NCI-H526 (cell line): ENCODE measurements around the gene APOLD1.
A peak's percentile ranks its signal among the peaks of the same experiment; 100 is the strongest.
"Not testable (repeated sequence)": the region's sequence is repeated elsewhere in the genome, so short reads cannot be mapped to it uniquely, and the experiment has no call there.

Source experiments
- DNase-seq, 2 experiments: peaks; one replicate each; lab custom pipeline; 2025; lab: John Stamatoyannopoulos, UW

Gene APOLD1

DNA sequence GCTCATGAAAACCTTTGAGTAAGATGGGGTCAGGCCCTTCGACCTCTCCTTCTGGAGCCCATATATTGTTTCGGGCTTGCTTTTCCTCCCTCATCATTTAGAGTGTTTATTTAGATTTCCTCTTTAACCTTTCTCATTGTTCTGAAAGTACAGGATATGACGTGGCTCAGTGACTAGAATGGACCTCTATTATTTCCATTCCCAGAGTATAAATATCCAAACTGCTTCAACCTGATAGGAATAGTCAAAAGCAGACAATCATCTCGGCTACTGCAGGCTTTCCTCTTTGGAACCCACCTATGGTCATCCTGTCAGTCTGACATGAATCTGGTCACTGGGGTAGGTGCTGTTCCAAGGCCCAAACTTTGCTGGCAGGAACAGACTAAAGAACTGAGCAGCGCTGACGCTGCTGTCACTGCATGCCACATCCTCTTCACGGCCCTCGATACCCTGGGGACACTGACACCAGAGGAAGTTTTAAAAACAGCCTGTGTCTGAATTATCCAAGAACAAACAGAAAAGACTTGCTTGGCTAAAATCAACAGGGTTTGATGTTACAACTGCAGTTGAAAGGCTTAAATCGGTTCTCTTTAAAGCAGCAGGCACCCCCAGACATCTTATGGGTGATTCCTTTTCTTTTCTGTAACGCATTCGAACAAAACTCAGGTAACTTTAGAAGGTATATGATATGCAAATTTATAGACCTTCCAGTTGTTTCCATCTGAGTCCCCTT is 22.7 kb downstream of the APOLD1 start:
- no peak for DNase-seq

DNA sequence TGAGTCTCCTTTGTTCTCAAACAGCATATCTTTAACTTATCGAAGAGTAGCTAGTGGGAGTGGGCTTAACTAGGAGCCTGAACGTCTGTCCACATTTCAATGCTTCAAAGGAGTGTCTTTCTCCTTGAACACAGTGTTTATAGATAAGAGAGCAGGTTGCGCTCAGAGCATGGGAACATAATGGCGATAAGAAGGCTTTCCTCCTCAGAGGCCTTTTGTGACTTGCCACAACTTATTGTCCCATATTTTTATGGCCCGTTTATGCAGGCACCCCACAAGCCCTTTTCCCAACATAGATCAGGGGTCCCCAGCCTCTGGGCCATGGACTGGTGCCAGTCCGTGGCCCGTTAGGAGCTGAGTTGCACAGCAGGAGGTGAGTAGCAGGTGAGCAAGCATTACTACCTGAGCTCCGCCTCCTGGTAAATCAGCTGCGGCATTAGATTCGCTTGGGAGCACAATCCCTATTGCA is 25.1 kb downstream of the APOLD1 start:
- DNase-seq = no peak

DNA sequence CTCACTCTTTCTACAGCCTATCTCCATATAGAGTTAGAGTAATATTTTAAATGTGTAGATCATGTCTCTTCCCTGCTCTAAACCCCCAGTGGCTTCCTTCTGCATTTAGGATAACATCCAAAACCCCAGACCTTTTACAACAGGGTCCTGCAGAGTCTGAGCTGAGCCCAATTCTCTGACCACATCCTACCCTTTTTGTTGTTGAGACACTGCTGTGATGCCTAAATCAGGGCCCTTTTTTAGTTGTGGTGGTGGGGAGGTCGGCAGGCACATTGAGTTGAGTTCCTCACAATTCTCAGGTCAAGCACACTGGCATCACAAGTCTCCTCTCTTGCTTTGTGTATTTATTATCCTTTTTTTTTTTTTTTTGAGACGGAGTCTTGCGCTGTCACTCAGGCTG is 25.9 kb downstream of the APOLD1 start:
- no peak for DNase-seq

DNA sequence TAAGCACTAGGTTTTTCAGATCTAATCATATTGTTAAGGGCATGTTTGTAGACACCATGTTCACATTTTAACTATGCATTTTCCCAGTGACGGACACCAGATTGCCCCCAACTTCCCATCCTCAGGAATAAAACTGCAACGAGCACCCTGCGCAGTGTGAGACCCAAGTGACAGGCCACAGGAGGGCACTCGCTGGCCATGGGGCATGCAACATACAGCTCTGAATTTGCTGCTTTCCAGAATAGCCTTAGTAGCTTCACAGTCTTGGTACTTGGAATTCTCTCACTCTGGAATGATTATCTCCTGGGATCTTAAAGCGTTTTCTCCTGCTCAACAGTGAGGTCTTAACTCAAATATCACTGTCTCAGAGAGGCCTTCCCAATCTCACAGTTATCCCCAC is 26.7 kb downstream of the APOLD1 start:
- no peak for DNase-seq

DNA sequence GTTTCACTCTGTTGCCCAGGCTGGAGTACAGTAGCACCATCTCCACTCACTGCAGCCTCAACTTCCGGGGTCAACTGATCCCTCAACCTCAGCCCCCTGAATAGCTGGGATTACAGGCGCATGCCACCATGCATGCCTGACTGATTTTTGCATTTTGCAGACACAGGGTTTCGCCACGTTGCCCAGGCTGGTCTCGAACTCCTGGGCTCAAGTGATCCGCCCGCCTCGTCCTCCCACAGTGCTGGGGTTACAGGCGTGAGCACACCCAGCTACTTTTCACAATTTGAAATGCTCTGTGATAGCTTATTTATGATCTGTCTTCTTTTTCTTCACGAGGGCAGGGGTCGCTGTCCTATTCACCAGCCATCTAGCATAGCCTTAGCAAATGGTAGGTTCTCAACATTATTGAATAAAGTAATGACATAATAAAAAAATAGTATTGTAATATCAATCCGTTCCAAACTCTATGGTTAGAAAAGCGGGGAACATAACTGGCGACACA is 27.2 kb downstream of the APOLD1 start:
- DNase-seq = no peak

DNA sequence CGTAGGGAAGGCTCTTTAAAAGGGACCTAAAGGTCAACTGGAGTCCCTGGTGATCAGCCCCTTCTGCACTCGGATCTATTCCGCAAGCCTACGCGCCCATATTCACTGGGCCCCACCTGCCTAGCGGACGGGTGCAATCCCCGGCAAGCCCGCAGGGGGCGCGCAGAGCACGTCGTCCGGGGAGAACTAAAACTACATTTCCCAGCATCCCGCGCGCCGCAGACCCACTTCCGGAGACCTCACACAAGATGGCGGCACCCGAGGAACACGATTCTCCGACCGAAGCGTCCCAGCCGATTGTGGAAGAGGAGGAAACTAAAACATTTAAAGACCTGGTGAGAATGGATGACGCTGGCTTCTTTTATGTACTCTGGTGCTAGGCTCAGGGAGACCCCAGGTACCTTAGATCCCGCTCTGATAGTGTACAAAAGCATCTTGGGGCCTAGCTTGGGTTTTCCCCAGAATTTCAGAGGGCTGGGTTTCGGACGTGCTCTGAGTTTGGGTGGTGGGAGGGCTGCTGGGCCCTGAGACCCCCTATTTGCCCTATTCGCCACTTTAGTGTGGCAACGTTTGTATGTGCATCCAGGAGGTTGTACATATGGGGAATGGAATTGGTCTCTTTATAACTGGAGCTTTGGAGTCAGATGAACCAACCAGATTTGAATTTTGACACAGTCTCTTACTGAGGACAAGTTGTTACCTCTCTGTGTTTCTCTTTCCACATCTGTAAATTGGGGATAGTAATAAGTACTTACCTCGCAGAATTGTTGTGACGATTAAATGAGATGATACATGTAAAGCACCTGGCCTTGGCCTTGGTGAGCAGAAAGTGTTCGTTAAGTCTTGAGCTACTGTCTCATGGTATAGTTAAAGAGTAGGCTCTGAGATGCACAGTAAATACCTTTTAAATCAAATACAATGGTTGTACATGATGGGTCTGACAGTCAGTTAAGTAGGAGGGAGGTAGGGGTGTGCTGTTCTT is 28.0 kb downstream of the APOLD1 start, which contains the start of gene DDX47:
TSS of gene DDX47 (plus strand) at position 227 of the 982 bp plus-strand sequence. CDS start at position 249, 22 bp downstream.
- DNase-seq = peak; percentile 82 to 96

DNA sequence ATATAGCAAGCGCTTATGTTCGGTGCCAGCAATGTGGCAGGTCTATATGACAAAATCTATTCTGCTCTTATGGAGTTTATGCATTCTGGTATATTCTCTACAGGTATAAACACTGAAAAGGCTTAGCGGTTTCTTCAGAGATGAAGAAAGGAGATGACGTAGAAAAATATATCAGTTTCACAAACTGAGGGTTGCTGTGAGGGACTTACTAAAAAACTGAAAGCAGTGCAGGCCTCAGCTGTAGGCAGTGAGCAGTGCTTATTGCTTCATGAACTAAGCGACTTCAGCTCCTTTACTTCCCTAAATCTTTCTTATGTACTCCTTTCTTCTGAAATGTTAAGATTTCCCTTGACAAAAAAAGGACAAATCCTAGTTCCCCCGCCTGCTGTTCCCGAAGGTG is 32.2 kb downstream of the APOLD1 start:
- DNase-seq = no peak

DNA sequence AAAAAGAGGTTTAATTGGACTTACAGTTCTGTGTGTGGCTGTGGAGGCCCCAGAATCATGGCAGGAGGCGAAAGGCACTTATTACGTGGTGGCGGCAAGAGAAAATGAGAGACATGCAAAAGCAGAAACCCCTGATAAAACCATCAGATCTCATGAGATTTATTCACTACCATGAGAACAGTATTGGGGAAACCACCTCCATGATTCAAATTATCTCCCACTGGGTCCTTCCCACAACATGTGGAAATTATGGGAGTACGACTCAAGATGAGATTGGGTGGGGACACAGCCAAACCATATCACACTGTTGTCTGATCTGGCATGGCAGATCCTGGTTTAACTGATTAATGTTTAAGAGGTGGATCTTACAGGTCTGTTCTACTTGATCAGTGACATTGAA is 33.2 kb downstream of the APOLD1 start:
- no peak for DNase-seq

DNA sequence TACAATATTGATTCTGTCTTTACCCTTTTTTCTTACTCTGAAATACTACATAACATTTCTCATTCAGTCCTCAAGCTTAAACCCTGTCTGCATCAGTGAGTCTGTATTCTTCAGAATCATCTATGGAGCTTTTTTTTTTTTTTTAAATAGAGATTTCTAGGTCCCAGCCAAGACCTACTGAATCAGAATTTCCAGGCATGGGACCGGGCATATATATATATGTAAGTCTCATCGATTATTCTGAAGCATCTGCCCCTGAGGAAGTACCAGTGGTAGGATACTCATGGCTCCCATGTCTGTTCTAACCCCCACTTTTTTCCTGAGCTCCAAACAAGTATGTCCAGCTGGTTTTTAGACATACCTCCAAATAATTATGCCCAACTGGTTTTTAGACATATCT is 33.8 kb downstream of the APOLD1 start:
- no peak for DNase-seq

DNA sequence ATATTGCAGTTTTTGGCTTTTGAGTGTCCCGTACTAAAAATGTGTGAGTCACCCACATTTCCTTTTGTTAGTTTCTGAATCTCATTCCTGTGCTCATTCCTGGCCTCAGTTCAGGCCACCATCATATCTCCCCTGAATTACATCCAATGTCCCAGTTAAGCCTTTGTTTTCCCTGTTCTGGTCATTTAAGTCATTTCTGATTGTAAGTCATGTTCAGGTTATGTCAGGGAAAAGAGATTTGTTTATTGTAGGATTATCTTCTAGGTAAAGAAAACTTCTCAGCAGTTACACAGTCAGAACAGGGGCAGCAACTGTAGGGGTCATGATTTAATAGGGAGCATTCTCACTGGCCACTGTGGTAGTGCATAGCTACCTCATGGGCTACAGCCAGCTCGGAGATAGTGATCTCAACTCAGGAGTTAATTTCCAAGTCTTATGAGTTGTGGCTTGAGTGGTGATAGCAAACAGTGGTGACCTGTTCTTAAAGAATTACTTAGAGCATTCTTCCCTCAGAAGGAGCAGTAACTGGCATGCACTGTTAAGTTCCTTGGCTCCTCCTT is 34.4 kb downstream of the APOLD1 start:
- DNase-seq = no peak

DNA sequence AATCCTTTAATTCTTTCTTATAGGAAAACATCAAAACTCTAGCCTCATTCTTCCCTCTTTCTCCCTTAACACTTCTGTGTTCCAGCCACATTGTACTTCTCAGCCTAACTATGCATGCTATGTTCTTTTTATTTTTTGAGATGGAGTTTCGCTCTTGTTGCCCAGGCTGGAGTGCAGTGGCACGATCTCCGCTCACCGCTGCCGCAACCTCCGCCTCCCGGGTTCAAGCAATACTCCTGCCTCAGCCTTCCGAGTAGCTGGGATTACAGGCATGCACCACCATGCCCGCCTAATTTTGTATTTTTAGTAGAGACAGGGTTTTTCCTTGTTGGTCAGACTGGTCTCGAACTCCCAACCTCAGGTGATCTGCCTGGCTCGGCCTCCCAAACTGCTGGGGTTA is 34.9 kb downstream of the APOLD1 start:
- not testable (repeated sequence) for DNase-seq

DNA sequence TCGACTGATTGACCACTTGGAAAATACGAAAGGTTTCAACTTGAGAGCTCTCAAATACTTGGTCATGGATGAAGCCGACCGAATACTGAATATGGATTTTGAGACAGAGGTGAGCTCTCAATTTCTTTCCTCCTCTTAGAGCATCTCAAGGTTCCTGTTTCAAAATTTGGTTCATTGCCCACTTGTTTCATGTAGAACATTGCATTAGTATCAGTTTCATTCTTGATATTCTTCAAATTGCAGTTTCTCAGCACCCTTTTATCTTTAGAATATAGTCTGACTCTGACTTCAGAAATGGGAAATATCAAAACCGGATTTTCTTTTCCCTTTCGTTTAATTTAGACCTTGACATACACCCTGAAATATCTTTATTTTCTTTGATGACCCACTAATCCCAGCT is 36.5 kb downstream of the APOLD1 start:
- no peak for DNase-seq

DNA sequence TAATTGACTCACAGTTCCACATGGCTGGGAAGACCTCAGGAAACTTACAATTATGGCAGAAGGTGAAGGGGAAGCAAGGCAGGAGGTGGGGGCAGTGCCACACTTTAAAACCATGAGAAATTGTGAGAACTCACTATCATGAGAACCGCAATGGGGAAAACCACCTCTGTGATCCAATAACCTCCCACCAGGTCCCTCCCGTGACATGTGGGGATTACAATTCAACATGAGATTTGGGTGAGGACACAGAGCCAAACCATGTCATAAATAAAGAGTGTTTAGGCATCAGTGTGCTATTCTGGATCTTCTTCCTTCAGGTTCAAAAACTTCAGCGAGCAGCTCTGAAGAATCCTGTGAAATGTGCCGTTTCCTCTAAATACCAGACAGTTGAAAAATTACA is 37.4 kb downstream of the APOLD1 start:
- no peak for DNase-seq

DNA sequence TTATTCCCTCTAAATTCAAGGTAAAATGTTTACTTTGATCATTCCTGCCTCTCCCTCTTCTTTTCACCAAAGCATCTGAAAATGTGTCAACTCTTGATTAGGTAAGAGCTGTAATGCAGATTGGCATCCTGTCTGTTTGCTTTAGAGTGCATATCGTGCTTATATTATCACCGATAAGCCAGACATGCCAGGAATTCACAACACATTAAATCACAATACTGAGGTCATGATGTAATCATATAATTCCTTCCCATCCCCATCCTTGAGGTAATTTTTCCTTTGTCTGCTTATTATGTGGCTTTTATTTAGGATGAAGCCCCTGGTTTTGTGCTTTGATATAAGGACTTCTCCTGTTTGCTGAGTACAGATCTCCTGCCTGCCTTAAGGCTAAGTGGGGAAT is 37.8 kb downstream of the APOLD1 start:
- no peak for DNase-seq

DNA sequence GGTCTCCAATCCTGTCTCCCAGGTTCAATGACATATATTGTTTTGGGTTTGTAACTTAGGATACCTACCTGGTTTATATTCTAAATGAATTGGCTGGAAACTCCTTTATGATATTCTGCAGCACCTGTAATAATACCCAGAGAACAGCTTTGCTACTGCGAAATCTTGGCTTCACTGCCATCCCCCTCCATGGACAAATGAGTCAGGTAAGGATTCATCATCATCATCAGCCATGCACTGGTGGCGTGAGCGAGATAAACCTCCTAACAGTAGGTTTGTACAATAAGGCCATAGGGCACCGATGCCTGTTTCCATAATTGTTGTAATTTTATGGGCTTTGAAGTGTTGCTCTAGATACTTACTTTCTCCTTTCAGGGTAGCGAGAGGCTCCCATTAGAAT is 38.4 kb downstream of the APOLD1 start:
- no peak for DNase-seq

DNA sequence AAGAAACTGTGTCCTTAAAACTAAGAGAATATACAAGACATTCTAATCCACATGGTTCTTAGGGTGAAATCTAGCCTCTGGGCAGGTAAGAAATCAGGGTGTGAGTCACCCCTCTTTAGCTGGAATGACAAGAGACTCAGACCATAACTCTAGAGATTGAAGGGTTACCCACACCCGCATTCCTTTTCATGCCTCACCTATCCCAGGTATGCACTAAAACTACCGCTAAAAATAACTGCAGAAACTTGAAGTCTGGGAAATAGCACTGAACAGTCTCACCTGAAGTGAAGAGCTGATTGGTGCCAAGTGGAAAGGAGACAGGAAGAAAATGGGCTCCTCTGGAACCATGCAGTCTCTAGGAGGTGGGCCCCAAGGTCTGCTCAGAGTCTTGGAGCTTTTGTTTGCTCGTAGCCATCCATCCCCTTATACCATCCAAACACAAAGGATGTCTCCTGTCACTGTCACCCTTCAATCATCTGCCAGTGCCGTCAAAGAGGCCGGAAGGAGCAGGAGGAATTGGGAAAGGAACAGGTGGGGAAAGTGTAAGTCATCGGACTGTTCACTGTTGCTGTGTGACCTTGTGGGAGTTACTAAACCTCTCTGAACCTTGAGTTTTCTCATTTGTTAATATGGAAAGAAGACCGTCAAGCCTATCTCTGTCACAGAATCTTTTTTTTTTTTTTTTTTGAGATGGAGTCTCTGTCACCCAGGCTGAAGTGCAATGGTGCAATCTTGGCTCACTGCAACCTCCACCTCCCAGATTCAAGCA is 50.1 kb downstream of the APOLD1 start:
- no peak for DNase-seq

DNA sequence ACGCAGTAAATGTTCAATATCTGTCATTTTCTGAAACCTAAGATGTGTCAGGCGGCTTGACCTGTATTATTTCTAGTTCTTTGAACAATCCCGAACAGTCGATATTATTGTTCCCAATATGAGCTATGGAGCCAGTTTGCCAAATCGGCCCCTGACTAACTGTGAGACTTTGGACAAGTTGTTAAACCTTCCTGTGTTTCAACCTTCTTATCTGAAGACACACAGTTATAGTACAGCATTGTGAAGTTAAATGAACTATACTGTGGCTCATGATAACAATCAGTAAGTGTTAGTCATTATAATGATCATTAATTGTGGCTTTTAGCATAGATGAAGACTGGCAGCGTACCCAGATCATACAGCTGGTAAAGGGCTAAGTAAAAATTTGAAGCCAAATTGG is 51.1 kb downstream of the APOLD1 start:
- DNase-seq = no peak

DNA sequence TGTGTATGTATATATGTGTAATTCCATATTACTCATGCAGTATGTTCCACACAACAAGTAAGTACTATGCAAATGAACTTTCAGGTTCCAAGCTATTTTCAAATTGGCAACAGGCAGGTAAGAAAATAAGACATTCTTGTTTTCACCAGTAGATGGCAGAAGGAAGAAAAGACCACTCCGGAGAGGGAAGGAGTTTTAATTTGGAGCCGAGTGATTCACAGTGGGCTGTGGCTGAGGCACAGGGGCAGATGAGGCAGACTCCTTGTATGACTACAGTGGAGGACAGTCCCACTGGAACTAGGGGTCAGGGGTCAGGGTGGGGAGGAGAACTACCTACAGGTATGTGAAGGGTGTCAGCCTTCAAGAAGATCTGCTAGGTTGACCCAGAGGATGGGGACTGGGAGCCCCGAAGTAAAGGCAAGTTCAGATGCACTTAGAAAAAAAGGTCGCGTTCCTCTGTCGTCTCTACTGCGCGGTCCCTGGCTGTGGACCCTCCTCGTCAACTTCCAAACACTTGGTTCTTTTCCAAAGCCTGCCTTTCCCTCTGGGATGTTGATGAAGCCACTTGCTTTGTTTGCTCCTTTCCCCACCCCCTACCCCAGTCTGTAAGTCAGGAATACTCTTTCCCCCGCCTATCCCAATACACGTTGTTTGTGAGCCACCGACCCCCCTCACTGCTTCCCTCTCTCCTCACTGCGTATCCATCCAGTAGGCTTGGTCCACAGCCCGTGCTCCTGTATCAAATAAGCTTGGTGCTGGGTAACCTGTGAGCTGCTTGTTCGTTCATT is 51.8 kb downstream of the APOLD1 start:
- peak; percentile 51 to 79 for DNase-seq

DNA sequence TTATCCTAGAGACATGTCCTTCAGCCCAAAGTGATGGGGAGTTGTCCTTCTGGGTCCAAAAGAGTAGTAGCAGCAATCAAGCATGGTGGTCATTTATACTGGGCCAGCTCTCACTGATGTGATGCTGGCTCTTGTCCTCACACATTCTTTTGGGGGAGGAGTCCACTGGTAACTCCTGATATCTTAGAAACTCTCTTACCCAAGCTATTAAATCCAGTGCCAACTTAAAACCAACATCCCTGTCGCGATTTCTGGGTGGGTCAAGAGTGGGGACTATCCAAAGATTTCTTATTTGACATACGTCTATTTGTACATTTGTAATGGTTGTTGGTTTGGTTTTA is 52.3 kb downstream of the APOLD1 start:
- no peak for DNase-seq

DNA sequence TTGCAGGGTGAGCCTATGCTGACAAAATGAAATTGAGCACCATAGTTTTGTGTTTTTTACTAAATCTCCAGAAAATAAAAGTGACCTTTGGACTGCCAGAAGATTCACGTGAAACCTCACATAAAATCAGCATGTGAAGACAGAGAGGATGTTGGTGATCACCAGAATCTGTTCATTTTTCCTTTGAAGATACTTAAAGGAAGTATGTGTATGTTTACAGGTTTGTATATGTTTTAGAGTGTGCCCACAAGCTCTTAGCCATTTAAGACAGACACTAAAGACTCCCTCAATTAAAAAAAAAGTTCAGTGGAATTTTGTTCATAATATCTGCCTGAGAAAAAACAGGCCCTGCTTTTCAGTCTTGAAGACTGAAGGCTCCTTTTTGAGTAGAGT is 53.5 kb downstream of the APOLD1 start:
- DNase-seq = no peak

DNA sequence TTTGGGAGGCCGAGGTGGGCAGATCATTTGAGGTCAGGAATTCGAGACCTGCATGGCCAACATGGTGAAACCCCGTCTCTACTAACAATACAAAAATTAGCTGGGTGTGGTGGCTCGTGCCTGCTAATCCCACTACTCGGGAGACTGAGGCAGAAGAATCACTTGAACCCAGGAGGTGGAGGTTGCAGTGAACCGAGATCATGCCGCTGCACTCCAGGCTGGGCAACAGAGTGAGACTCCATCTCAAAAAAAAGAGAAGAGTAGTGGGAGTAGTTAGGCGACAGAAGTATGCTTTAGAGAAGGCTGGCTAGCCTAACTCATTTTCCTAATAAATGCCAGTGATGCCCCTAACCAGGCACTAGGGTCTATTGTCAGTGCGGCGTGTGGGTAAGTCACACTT is 54.0 kb downstream of the APOLD1 start:
- not testable (repeated sequence) for DNase-seq
